Activated T-cell treated with anti-CD3 and anti-CD28 coated beads for 1 hour (primary cell): ENCODE results near the gene ZFP90.
A peak's percentile ranks its signal among the peaks of the same experiment; 100 is the strongest.

Experiments
- DNase-seq: peaks from one replicate; pipeline ENCODE4 v3.0.0-alpha.2; 2020; ENCODE audit warnings: low read depth

The ZFP90 gene

GRCh38 chr16:68577352-68577853 is 38.3 kb downstream of the ZFP90 start:
- no peak for DNase-seq

DNA sequence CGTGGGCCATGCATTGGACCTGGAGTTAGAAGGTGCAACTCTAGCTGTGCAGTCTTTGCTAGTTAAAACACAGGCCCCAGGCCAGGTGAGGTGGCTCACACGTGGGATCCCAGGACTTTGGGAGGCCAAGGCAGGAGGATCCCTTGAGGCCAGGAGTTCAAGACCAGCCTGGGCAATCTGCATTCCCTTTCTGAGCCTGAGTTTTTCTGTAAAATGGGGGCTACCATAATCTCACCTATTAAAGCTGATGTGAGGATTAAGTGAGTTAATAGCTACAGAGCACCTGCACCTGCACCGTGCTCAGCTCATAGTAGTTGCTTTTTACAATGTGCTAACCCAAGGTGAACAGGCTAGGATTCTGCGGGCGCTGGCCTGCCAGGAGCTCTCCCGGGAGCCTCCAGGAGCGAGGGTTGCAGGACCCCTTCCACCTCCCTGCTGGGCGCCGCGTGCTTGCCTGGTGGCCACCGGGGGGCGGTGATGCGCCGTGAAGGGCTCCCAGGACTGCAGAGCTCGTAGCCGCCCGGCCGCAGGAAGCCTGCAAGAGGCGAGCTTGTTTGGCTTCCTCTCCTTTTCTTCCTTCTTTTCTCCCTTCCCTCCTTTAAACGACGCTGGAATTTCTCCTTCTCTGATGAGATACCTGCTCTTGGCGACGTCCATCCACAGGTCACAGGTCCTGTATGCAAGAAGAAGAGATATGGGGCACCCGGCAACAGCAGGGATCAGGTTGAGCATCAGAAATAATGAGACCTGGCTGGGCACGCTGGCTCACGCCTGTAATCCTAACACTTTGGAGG is 51.3 kb downstream of the ZFP90 start:
- DNase-seq = peak; percentile 51

GRCh38 chr16:68592466-68593337 is 53.6 kb downstream of the ZFP90 start:
- no peak for DNase-seq

GRCh38 chr16:68596266-68596665 is 57.2 kb downstream of the ZFP90 start:
- no peak for DNase-seq

DNA sequence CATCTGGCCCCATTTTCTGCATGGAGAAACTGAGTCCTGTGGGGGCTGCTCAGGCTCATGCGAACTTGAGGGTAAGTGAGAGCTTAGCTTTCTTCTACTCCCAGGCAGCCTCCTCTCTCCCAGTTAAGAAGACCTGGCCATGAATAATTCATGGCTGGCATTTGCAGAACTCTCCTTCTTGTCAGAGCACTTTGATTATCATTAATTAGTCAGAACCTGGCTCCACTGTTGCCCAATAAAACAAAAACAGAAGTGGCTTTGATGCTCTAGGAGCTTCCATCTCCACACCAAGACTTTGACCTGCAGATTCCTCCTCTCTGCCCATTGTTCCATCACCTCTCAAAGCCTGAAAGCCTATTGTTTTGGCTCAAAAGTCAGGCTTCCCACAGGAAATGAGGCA is 60.5 kb downstream of the ZFP90 start:
- no peak for DNase-seq

GRCh38 chr16:68605746-68606145 is 66.7 kb downstream of the ZFP90 start:
- no peak for DNase-seq

DNA sequence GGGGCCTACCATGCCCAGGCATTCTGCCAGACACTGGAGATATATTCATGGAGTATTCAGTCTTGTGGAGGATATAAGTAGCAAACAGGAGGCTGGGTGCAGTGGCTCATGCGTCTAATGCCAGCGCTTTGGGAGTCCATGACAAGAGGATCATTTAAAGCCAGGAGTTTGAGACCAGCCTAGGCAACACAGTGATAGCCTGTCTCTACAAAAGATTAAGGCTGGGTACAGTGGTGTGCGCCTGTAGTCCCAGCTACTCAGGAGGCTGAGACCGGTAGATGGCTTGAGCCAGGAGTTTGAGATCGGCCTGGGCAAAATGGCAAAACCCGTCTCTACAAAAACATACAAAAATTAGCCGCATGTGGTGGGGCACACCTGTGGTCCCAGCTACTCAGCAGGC is 68.4 kb downstream of the ZFP90 start:
- no peak for DNase-seq

DNA sequence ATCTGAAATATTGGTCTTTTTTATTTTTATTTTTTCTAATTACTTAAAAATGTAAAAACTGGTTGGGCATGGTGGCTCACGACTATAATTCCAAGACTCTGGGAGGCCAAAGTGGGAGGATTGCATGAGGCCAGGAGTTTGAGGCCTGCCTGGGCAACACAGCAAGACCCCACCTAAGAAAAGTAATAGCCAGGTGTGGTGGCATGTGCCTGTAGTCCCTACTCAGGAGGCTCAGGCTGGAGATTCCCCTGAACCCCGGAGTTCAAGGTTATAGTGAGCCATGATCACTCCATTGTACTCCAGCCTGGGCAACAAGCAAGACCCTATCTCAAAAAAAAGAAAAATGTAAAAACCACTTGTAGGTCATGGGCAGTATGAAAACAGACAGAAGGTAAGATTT is 69.2 kb downstream of the ZFP90 start:
- DNase-seq = no peak

DNA sequence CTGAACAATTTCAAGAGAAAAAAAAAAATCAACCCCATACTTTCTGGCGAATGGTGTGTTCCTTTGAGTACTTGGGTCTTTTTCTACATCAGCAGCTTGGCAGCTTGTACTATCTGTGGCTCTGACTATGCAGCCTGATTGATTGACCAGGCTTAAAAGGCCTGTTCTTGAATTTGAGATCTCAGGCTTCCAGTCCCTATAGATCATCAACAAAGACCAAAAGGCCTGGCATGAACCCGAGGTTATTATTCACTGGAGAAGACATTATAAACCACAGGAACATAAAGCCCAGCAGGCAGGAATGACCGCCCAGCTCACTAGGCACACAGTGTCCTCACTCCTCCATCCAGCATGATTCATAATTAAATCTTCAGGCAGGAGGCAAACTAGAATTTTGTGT is 73.9 kb downstream of the ZFP90 start:
- DNase-seq = no peak

- DNase-seq = no peak
Observed at GRCh38 chr16:68617734-68618133, 78.6 kb downstream of the ZFP90 start.
